SK-N-DZ (cell line): ENCODE measurements around the gene GABBR2.
"Not testable (repeated sequence)": the region's sequence is repeated elsewhere in the genome, so short reads cannot be mapped to it uniquely, and the experiment has no call there.

Experiments used
- DNase-seq: peaks from one replicate; pipeline ENCODE4 v3.0.0-alpha.2; 2015; ENCODE audit warnings: low spot score

The GABBR2 gene

DNA sequence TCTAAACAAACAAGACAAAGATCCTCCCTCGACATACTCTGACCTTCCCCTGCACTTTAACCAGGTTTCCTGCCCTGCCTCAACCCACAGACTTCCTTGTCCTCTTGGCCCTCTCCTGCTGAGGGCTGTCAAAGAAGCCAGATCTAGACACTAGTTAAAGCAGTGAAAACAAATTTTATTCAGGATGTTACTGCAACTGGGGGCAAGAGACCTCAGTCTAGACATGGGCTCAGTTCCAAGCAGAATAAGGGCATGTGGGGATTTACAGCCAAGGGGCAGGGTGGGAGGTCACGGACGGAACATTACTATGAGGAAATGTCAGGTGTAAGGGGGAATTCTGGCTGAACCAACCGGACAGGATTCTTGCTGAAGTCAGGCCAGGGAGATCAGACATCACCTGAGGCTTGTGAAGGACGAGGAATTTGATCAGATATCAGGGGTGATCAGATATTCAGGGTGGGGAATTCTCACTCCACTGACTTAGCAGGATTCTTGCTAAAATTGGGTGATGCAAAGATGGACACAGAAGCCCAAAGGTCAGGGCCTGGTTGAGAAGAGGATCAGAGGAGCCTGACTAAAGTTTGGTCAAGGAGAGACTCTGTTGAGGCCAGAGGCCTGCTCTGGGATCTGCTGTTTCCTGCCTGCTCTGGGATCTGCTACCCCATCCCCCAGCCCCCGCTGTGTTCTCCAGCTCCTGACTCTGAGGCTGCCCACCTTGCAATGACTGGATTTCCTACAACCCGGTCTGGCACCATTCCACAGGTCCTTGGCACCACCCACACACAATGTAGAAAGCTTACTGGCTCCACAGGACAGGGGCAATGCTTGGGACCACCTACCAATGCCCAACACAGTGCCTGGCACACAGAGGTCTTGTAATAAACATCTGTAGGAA, 21.5 kb downstream of the GABBR2 start:
- DNase-seq = no peak

DNA sequence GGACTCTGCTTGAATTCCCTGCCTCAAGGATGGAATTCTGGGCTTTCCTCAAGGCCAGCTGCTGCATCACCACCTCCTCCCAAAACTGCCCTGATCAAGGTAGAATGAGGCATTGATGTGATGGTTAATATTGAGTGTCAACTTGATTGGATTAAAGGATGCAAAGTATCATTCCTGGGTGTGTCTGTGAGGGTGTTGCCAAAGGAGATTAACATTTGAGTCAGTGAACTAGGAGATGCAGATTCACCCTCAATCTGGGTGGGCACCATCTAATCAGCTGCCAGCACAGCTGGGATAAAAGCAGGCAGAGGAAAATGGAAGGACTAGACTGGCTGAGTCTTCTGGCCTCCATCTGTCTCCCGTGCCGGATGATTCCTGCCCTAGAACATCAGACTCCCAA, 23.9 kb downstream of the GABBR2 start:
- DNase-seq = not testable (repeated sequence)

DNA sequence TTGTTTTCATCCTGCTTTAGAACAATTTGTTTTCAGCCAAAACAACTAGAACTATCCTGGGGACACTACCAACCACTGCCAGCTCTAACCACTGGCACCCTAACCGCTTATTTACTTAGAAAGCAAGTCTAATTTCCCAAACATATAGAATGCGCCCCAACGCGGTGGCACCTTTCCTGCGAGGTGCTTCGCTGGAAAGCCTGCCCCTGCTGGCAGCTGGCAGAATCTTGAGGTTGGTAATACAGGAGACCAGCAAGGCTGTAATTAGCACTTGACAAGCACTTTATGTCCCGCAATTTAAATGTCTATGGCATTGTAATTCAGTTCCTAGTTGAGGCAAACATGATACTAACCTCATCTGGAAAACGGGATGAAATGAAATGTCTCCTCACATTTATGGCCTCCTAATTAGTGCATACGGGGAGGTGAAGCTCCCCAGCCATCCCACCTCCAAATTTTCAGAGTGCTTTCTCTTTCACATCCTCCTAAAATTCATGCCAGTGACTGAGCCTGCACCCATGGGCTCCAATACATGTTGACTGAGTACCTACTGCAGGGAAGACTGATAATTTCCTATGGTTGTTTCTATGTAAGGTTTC, 30.4 kb downstream of the GABBR2 start:
- DNase-seq = no peak

DNA sequence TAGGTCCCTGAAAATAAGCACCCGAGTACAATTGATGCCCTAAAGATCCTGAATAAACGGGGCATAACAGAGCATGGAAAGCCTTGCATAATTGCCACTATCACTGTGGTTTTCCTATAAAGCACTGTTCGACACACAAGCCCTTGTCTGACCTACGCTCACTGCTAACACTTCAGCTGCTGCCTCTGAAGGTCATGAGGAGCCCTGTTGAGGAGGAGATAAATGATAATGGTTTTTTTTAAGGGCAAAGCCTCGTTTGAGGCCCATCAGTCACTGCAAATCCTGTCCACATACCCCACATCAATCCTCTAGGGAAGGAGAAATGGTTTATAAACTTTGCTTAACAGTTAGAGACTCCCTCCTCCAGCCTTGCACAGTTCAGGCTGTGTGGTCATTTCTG, 35.1 kb downstream of the GABBR2 start:
- DNase-seq = no peak

DNA sequence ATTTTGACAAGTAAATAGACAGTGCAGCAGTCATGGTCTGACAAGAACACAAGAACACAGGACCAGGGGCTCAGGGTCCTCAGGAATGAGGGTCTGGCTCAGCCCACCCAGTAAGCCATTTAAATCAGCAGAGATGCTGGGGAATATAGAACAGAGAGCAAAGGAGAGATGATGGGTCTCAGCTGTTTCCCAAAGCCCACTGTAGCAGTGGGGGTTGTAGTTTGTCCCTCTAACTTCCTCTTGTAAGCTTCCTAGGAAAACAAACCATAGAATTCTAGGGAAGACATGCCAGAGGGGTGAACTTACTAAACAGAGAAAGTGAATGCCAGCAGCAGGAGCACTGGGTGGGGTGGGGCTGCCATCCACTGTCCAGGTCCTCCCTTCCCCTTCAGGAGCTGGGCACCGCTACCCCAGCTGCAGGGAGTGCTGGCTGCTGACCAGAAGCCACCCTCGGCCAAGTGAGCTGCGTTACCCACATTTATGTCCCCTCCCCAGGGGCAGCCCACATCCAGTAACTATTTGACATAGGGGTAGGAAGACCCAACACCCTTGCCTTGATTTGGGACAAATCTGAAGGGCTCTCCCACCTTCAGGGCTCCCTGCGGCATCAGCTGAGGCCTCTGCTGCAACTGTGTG, 41.6 kb downstream of the GABBR2 start:
- no peak for DNase-seq

DNA sequence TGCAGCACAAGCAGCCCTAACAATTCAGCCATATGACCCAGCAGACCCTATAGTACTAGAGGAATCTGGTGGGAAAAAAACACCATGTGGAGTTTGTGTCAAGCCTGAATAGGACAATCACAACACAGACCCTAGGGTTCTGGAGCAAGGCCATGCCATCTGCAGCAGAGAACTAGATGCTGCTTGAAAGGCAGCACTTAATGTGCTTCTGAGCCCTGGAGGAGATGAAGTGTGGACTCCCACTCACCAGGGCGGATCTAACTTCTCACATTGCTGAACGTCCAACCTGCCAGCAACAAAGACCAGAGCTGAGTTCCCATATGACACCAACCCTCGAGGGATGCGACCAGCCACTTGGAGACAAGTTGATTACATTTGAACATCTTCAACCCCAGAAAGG, 43.2 kb downstream of the GABBR2 start:
- no peak for DNase-seq

DNA sequence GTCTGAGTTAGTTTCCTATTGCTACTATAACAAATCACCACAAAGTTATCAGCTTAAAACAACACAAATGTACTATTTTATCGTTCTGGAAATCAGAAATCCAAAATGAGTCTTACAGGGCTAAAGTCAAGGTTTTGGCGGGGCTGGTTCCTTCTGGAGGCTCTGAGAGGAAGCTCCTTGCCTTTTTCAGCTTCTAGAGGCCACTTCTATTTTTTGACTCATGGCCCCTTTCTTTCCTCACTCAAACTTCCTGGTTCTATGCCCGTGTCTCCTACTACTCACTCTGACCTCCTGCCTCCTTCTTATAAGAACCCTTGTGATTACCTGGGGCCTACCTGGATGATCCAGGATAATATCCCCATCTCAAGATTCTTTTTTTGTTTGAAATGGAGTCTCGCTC, 48.2 kb downstream of the GABBR2 start:
- no peak for DNase-seq

DNA sequence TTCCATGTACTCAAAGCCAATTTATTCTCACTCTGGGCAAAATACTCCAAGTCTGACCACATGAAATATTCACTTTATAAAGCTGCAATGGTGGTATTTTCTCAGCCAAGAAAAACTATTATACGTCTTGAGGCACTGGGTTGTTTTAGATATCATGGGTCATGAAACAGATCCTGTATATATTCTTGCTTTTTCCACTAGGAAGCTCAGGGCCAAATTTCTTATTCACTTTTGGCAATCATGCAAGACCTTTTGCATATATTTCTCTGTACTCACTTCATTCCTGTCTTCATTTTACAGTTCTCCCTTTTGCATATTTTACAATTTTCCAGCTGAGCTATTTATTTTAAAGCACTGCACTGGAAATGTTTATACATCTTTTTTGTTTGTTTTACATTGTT, 49.8 kb downstream of the GABBR2 start:
- no peak for DNase-seq

DNA sequence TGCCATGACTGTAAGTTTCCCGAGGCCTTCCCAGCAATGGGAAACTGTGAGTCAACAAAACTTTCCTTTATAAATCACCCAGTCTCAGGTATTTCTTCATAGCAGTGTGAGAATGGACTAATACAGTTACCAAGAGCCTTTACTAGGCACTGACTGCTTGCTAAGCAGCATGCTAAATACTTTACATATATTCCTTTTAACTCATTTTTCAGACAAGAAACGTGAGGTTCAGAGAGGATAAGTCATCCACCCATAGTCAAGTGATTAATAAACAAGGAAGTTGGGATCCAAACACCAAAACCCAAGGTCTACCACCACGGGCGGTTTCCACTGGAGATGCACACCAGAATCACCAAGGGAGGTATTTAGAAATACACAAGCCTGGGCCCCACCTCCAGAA, 50.8 kb downstream of the GABBR2 start:
- no peak for DNase-seq

DNA sequence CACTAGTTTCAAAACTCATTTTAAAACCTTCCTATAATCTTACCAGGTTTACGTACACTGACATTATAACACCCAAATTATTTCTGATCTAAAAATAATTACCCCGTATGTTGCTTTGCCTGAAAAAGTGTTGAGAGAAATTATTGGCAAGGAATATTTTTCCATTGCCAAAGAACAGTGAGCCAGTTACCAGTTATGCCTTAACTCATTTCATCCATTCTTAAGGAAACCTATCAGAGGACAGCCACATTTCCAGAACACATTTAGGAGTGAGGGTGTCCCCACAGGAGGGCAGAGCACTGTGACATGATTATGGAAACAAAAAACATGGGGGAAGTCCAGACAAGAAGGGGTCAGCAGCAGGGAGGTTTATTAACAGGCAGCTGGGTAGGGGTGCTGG, 52.2 kb downstream of the GABBR2 start:
- DNase-seq = no peak

DNA sequence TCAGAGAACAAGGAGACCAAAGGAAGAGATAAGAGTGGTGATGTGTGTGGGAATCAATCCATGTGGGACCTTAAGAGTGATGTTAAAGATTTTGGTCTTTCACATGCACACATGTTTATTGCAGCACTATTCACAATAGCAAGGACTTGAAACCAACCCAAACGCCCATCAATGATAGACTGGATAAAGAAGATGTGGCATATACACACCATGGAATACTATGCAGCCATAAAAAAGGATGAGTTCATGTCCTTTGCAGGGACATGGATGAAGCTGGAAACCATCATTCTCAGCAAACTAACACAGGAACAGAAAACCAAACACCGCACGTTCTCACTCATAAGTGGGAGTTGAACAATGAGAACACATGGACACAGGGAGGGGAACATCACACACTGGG, 53.3 kb downstream of the GABBR2 start:
- DNase-seq = not testable (repeated sequence)

DNA sequence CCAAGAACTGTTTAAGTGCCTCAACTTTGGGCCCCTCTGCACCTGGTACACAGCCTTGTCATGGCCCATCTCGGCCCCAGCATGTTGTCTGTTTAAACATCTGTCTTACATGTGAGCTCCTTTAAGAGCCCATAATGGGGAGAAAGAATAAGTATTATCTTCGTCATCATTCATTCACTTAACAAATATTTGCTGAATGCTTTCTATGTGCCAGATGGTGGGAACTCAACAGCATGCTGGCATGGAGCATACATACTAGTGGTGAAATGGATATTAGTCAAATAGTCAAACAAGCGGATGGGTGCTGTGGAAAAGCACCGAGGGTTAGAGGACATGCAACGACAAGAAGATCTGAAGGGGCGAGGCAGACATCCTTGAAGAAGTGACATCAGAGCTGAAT, 54.5 kb downstream of the GABBR2 start:
- DNase-seq = no peak

DNA sequence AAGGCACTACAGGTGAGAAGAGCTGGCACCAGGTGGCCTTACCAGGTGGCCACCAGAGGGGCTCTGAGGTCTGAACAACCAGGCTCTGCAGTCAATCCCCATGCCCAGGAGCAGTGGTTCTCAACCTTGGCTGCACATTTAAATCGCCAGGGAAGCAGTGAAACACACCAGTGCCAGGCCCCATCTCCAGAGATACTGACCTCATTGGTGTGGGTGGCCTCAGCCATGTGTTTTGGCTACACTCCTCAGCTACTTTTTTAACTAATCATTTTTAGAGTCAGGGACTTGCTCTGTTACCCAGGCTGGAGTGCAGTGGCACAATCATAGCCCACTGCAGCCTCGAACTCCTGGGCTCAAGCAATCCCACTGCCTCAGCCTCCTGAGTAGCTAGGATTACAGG, 56.0 kb downstream of the GABBR2 start:
- DNase-seq = no peak

DNA sequence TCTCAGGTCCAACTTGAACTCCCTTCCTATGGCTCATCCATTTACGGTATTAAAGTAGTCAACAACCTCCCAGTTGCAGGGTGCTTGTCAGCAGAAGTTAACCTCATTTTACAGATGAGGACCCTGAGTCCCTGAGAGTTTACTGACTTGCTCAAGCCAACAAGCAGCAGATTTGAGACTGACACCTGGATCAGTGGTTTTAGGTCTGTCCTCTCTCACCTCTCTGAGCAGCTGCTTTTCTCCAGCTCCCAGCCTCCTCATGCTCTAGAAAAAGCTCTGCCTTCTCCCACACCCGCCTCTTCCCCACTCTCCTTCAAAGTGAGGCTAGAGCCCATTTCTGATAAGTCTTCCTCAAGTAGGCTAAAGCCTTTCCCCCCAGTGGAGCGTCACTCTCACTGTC, 56.4 kb downstream of the GABBR2 start:
- DNase-seq = no peak

DNA sequence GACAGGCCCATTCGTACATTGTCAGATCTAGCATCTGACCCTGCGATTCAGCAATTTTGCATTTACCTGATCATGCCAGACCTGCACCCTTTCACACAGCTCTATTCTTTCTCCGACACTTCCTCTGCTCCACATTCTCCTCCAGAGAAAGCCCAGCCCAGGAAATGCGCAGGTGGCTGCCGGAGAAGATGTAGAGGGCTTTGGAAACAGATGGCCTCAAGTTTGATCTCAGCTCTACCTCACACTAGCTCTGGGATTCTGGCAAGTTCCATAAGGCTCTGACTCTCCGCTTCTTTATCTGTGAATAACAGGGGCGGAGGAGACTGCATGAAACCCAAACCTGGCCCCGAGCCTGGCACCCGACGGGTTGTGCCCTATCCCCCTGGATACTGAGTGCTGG, 61.5 kb downstream of the GABBR2 start:
- DNase-seq = no peak

DNA sequence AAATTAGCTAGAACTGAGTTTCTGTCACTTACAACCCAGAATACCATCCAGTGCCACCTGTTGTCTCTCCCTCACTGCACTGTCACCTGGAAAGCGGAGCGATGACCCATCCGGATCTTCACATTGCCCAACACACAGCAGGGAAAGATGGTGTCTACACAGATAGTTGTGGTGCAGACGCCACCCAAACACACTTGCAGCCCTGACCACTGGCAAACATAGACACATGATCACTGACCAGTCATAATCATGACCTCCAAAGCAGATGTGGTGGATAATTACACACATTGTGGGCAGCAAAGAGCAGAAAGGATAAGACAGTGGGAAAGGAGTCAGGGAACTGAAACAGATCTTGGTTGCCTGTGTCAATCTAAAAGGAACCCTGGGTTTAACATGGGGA, 64.7 kb downstream of the GABBR2 start:
- no peak for DNase-seq

DNA sequence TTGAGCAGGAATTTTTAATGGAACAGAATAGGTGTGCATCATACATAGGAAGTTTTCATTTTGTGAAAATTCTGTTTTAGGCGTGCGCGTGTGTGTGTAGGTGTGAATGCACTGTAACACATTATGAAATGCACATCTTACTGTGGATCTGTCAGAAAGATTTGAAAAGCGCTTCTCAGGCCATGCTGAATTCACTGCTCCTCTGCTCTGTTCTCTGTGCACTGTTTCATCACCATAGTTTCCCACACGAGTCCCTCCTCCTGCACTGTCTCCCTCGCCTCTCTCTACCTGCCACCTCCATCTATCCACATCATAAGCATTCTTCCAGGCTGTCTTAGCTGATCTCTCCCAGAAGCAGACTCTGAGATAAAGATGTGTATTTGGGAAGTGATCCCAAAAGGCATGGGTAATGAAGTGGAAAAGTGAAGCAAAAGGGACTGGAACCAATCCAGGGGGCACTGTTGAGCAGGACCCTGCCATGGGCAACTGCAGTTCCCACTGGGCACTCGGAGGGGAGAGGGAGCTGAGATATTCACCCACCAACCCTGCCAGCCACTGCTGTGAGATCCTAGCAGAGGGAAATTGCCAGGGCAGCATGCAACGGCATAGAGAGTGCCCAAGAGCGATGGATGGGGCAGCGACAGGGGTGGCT, 65.9 kb downstream of the GABBR2 start:
- DNase-seq = no peak

DNA sequence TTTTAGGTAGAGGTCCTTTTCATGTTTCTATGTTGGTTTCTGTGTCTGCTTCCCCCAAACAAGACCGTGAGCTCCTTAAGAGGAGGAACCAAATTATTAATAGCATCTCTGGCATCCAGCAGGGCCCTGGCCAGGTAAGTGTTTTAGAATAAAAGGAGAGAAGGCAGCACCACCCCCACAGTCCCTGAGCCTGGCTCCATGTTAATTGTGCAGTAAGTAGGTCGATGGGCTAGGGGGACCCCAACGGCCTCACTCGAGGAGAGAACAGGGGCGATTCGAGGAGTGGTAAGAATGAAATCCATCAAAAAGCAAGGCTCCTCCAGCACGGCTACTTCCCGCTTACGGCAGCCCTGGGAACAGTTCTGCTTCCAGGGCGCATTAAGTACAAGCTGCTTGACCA, 67.0 kb downstream of the GABBR2 start:
- no peak for DNase-seq

DNA sequence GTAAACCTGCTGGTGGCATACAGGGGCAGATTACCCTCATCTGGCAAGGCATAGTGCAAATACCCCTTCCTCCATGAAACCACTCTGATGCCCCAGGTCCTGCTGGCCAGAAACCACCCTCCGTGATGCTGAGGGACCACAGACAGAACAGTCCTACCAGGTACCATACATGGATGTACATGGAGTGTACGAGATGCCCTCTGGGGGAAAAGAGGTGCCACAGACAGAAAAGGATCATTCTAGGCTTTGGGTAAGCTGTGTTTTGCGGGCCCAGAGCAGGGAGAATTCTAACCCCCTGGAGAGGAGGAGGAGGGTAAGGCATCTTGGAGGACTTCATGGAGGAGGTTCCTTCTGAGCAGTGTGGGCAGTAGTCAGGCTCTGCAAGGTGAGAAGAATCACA, 68.3 kb downstream of the GABBR2 start:
- DNase-seq = no peak

DNA sequence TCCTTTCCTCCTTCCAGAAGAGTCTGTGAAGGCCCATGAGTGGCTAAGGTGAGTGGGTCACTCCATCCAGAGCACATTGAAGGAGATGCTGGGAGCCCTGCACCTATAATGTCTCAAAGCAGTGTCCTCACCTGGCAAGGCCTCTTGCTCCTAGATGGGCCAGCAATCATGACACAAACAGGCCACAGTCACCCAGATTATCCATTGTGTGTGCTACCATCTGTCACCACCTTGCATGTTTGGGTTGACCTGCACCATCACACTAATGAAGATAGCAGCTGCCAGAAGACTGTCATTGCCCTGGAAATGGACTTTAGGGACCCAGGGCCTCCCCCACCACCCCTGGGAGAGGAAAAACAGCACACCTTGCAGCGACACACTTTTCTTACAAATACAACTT, 69.6 kb downstream of the GABBR2 start:
- no peak for DNase-seq

DNA sequence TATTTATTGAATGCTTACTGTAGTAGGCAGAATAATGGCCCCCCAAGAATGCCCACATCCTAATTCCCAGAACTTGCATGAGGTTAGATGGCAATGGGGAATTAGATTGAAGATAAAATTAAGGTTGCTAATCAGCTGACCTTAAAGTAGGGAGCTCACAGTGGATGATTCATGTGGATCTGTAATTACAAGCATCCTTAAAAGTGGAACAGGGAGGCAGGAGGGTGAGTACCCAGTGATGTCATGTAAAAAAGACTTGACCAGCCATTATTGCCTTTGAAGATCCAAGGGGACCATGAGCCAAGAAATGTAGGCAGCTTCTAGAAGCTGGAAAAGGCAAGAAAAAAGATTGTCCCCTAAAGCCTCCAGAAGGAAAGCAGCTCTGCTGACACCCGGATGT, 71.4 kb downstream of the GABBR2 start:
- DNase-seq = no peak

DNA sequence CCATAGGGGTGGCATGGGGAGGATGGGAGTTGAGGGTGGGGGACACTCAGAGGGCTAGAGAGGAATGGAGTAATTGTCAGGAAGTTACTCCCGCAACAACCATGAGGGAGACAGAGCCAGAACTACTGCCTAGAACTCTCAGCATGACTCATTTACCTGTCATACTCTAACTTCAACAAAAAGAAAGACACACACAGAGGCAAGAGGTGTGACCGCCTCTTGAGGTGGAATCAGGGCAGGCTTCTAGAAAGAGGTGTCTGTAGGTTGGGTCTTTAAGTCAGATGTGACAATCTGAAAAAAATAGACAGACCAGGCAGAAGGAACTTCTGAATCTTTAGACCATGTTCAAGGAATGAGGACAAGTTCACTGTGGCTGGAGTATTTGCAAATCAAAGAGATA, 73.4 kb downstream of the GABBR2 start:
- no peak for DNase-seq
